ENCODE data around the gene SCN4B.

The SCN4B gene

DNA sequence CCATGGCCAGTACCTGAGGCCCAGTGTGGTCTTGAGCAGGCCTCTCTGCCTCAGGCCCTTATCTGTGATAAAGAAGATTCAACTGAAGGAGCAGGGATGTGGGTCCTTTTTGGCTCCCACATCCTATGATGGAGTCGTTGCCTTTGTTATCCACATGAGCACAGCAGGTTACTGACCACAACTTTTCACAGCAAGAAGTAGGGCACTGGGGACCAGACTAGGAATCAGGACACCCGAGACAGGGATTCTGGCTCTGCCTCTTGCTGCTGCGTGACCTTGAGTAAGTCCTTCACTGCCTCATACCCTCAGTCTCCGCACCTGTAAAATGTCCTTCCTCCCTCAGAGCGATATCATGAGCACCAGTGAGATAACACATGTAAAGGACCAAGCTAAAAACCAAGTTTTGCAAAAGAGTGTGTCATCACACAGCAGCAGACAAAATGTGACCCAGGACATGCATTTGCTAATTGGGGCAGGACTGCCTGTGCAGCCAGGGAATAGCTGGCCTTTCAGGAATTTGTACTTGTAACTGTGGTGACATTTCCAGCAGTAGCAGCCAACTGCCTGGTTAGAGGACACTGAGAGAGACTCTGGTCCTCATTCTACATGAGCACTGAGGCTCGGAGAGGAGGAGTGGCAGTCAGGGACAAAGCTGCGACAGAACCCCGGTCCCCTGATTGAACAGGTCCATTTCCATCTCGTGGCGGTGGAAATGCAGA lies 52.6 kb downstream of the SCN4B start:
- DNase-seq (ENCODE audit: low spot score): no peak

DNA sequence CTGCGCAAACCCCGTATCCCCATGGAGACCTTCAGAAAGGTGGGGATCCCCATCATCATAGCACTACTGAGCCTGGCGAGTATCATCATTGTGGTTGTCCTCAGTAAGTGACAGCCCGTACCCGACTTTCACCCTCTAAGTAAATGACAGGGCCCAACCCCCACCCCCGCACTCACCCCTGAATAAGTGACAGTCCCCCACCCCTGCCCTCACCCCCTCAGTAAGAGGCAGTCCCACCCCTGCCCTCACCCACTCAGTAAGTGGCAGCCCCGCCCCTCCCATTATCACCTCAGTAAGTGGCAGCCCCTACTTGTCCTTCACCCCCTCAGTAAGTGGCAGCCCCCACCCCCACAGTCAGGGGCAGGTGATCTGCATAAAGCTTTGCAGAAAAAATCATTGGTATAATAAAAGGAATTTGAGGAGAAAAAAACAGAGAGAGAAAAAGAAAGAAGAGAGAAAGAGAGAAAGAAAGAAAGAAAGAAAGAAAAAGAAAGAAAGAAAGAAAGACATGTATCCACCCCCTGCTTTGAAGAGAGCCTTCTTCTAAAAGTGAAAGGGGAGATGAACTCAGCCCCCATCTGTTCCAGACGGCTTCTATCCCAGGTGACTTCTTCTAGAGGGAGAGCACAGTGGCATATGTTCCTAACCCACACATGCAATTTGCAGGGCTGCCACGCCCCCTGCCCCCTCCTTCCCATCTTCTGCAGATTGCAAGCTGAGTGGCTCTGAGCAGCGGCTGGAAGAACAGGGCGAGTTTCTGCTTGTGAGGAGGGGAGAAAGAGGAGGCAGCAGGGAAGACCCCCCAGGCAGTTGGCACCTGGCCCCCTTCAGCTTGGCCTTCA lies 53.4 kb downstream of the SCN4B start:
- no peak for DNase-seq (ENCODE audit: low spot score)

DNA sequence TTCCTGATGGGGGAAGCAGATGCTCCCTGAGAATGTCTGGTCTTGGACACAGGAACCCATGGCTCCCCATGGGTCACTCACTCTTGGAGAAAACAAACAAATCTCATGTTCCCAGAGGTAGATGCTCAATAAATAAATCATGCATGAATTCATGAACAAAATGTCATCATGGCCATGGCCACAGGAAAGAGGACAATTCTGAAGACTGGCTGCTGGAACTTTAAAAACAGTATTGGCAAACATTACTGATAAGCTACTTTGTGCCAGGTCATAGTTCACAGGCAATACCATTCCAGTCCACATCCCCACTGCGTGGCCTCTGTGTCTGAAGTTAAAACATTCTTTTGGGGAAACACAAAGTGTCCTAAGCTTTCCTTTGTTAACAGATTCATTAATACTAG lies 56.7 kb downstream of the SCN4B start:
- DNase-seq (ENCODE audit: low spot score): no peak

DNA sequence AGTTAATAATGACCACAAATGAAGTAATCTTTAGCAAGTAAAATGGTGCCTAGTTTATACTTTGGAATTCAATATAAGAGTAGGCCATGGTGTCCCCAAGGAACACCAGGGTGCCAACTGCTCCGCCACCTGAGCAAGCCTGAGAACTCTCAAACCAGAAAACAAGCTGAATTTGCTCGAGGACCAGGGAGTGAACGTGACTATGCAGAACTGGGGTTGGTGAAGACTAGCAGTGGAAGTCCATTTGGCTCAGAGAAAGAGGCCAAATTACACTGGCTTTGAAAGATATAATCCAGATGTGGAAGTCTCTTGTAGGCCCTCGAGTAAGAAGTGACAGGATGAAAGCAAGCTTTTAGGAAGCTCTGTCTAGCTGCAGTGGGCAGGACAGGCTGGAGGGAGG lies 57.1 kb downstream of the SCN4B start:
- no peak for DNase-seq (ENCODE audit: low spot score)

DNA sequence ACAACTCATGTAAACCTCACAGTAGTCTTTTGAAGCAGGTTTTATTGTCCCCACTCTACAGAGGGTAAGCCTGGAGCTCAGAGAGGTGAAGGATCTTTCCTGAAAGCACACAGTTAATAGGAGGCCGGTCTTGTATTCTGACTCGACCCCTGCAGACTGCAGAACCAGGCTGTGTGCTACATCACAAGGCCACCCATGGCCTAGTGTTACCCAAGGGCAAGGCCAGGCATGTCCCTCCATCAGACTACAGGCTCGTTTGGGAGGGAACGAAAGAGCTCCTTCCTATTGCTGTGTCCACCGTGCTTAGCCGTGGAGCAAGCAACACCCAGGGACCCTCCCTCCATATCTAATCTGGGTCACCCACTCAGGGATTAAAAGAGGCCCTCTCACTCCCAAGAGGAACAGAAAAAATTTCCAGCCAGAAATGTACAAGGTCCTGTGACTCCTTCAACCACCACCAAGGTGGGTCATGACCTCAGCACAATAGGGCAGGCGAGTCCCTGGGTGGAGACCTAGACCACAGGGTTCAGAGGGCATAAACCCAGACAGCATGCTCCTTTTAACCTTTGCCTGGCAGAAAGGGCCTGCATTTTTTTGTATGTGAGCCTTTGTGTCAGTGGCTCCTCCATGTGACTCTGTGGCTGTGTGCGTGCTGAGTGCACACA lies 59.6 kb downstream of the SCN4B start:
- no peak for DNase-seq (ENCODE audit: low spot score)

DNA sequence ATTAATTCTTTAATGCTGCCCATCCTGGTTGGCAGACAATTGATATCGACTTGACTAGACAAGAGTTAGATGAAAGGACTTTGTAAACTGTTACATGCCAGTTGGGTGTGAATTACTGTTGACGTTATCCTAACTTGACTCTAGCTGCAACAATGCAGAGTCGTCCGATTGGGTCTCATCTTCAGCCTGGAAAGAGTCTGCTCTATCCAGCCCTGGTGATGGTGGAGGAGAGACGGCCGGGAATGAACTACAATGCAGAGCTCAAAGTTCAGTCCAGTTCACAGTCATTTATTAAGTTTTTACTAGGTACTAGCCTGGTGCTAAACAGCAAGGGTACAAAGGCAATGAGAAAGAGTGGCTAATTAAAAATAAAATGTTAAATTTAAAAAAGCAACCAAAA lies 60.9 kb downstream of the SCN4B start:
- DNase-seq (ENCODE audit: low spot score): no peak

DNA sequence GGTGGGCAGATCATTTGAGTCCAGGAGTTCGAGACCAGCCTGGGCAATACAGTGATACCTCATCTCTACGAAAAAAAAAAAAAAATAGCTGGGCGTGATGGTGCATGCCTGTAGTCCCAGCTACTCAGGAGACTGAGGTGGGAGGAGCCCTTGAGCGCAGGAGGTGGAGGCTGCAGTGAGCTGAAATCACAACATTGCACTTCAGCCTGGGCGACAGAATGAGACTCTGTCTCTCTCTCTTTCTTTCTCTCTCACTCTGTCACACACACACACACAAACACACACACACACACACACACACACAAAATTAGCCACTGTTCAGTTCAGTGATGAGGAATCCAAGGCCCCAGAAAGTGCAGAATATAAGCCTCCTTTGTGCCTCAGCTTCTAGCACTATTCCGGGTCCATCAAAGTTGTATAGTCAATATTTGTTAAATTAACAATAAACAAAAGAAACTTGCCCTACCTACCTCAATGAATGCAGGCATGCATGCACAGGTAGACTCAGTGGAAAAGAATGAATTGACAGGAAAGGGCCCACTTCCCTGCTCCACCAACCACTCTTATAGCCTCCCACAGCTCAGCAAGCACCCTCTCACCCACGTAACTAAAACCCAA lies 62.0 kb downstream of the SCN4B start:
- no peak for DNase-seq (ENCODE audit: low spot score)

DNA sequence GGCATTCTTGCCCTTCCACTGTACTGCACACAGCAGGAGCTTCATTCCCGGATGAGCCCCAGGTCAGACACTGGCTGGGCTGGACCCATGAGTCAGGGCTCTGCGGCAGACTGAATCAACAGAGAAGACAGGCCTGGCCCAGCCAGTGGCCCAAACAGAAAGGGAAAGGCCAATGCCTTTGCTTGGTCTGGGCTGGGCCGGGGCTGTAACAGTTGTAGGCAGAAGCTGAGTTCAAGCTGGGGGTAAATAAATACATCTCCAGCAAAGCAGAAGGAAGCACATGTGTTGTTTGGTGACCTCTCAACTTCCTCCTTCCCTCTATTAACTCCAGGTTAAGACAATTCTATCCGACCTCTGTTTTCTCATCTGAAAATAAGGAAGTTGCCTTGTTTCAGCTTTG lies 64.1 kb downstream of the SCN4B start:
- DNase-seq (ENCODE audit: low spot score): no peak

DNA sequence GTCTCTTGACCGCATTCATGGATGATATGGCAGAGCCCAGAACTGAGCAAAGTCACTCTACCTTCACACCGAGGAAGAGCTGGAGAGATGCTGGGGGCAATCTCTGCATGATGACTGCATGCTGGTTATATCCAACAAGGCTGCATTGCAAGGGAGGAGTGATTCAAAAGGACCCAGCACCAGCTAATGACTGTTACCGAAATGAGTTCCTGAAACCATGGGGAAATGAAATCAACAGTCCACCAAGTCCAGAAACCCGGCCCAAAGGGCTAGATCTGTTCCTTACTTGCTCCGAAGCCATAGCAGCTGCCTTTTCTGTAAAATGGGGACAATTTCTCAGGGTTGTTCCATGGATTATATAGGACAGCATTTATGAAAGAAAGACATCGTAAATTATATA lies 64.7 kb downstream of the SCN4B start:
- no peak for DNase-seq (ENCODE audit: low spot score)

DNA sequence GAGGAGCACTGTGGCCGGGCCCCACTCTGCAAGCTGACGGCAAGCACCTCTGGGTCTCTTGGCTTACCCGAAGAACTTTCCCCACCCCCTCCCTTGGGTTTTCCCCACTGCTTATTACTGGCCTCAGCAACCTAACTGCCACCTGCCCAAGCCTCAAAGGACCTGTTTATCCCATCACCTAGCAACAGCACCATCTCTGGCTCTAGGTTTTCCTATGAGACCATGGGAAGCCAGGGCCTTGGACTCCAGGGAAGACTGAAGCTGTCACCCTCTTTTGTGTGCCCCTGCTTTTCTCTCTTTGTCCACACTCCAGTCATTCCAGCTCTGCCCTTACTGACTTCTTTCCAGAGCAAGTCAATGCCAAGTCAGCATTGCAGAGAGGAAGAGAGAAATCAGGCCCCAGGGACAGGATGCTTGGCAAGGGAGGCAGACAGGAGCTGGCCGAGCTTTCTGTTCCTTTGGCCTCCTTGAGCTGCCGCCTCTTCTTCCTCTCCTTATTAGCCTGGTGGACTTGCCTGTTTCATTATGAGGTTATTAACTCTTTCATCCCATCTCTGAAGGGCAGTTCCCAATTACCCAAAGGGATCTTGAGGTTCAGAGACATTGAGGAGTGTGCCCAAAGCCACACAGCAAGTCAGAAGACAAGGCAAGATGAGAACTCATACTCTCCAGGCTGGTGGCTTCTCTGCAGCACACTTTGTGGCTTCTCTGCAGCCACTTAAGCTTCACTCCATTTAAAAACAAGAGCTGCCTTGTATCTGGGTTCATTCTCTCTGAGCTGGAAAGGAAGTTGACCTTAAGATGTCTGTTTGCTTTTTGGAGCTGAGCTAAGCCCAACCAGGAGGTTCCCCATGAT lies 65.5 kb downstream of the SCN4B start, which contains the start of gene SMIM35:
TSS of gene SMIM35 (minus strand) at position 51 of the 856 bp plus-strand sequence. CDS start 206 bp downstream, outside the sequence.
- DNase-seq (ENCODE audit: low spot score): no peak

DNA sequence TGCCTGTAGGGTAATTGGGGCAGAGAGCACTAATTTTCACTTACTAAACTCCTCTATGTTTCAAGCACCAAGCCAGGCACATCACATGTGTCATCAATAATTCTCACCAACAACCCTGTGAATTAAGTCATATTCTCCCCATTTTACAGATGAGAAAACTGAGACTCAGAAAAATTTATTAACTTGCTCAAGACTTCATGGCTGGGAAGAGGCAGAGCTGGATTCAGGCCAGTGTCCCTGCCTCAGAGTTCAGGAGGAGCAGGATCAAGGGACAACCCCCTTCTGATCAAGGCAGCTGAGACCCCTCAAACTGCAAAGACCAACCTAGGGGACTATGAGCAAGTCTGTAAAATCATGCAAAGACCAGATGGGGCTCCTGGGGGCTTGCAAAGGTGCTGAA lies 68.0 kb downstream of the SCN4B start:
- DNase-seq (ENCODE audit: low spot score): no peak

DNA sequence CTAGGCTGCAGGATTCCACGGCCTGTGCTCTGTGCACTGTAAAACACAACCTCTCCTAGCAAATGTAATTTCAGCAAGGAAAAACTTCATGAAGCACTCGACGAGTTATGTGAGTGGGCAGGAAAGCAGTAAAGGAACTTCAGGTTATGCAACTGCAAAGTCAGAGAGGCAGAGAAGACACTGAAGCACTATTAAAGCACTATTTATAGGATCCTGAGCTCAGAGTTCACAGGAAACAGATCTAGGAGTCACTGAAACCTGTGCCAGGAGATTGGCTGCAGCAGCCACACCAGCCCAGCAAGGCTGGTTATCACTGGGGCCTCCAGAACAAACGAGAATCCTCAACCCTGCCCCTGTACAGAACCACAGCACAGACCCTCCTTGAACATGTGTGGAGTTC lies 68.4 kb downstream of the SCN4B start:
- no peak for DNase-seq (ENCODE audit: low spot score)

Data from cerebellar cortex (tissue), 1 donor.